ENCODE data around the gene MPZL2. TPM values are rescaled to one million over a fixed set of nuclear protein-coding genes. Genes with fewer than 3 reads are reported as not detected.

The MPZL2 gene
- total and polyA plus RNA-seq, 2 experiments from 2014 or later: 2.6 to 4.2 TPM

DNA sequence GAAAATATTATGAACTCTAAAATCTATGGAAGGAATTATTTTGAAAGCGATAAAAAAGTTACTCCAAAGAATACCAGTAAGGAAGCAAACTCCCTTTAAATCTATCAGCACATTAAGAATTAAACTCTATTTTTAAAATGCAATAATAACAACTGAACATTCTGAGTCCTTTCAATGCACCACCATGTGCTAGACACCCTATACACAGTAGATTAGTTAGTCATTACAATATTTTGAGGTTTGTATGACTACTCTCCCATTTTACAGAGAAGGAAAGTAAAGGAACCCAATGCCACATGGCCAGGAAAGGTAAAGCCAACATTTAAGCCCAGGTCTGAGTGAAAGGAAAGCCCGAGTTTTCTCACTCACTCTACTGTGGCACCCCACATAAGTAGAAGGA, 57.0 kb downstream of the MPZL2 start:
- ATAC-seq (no peak), DNase-seq (ENCODE audit: low spot score) (no peak)
- H3K9me3 Mint-ChIP-seq: no peaks in the 10 kb centered on the region
- no peaks in the 10 kb centered on the region for H3K36me3 Mint-ChIP-seq (ENCODE audit: low read depth)
- peaks cover 23% of the 10 kb centered on the region for H3K4me1 Mint-ChIP-seq
- no peak overlapping the region for H3K27ac Mint-ChIP-seq
- Histone ChIP-seq H3K4me3 (no peak overlapping the region), H3K36me3 (ENCODE audit: insufficient read depth) (no peaks in the 10 kb centered on the region), H3K4me2 (no peak overlapping the region), H3K27ac (ENCODE audit: low read depth) (no peak overlapping the region), H3K79me2 (replicated peaks; ENCODE audit: insufficient read depth) (no peaks in the 10 kb centered on the region), H3K9me2 (ENCODE audit: insufficient read depth) (peaks cover 4% of the 10 kb centered on the region; the same call in 1 of the 2 replicates), H3K27me3 (ENCODE audit: insufficient read depth) (no peaks in the 10 kb centered on the region), H4K20me1 (replicated peaks; ENCODE audit: insufficient read depth) (no peaks in the 10 kb centered on the region), H2AFZ (no peak overlapping the region), H3K4me1 (ENCODE audit: insufficient read depth) (peaks cover 20% of the 10 kb centered on the region), H3F3A (replicated peaks; ENCODE audit: low read depth) (no peaks in the 10 kb centered on the region)
- H3K4me3 Mint-ChIP-seq: no peak overlapping the region
- H3K27me3 Mint-ChIP-seq (ENCODE audit: insufficient read depth, low read depth, poor library complexity): peaks cover 13% of the 10 kb centered on the region
- TF ChIP-seq ZNF114 (CRISPR knock-in tag; IDR thresholded peaks at IDR 0.05): no peak
- no peak for TF ChIP-seq STAT1 (IDR thresholded peaks at IDR 0.05; ENCODE audit: unreplicated experiment)

DNA sequence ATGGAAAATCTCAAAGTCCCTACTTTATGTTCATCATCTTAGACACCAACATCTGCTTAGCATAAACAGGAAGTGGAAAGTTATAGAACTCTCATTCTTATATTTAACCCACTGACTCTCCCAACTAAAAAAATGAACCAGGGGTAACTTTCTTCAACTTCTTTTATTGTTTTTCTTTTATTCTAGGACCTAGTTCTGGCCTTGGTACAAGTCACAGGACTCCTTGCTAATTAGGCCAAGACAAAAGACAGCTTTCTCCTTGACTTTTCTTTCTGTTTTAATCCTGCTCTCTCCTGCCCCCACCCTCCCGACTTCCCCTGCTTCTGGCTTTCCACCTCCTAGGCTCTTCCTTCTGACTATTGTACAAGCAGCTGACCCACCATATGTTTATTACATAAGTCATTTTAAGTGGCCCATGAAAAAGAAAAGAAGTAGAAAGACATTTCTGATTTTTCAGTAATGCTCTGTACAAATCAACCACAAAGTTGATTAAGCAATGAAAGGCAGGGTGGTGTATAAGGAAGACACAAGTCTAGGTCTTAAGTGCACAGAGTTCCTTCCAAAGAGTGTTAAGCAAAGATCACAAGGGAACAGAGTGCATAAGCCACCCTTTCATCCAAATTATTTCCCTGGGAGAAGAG, 57.6 kb downstream of the MPZL2 start:
- Mint-ChIP-seq H3K9me3 (no peaks in the 10 kb centered on the region), H3K4me1 (peaks cover 17% of the 10 kb centered on the region), H3K36me3 (ENCODE audit: low read depth) (no peaks in the 10 kb centered on the region), H3K27me3 (ENCODE audit: insufficient read depth, low read depth, poor library complexity) (peaks cover 13% of the 10 kb centered on the region), H3K27ac (no peak overlapping the region), H3K4me3 (no peak overlapping the region)
- Histone ChIP-seq H3K4me2 (peak overlapping the region; percentile 12; the same call in 1 of the 2 replicates), H3K9me2 (ENCODE audit: insufficient read depth) (peaks cover 6% of the 10 kb centered on the region; the same call in 1 of the 2 replicates), H3K27ac (ENCODE audit: low read depth) (no peak overlapping the region), H3K79me2 (replicated peaks; ENCODE audit: insufficient read depth) (no peaks in the 10 kb centered on the region), H3K36me3 (ENCODE audit: insufficient read depth) (no peaks in the 10 kb centered on the region), H2AFZ (peak overlapping the region; percentile 29; the same call in 1 of the 2 replicates), H3K4me1 (ENCODE audit: insufficient read depth) (peaks cover 15% of the 10 kb centered on the region), H3F3A (replicated peaks; ENCODE audit: low read depth) (no peaks in the 10 kb centered on the region), H3K4me3 (no peak overlapping the region), H3K27me3 (ENCODE audit: insufficient read depth) (no peaks in the 10 kb centered on the region), H4K20me1 (replicated peaks; ENCODE audit: insufficient read depth) (no peaks in the 10 kb centered on the region)
- TF ChIP-seq NANOG (IDR thresholded peaks at IDR 0.05; ENCODE audit: borderline replicate concordance) (no peak), EZH2 (IDR thresholded peaks at IDR 0.05; ENCODE audit: low read depth, unreplicated experiment) (no peak)
- DNase-seq (ENCODE audit: low spot score) (no peak), ATAC-seq (no peak)

DNA sequence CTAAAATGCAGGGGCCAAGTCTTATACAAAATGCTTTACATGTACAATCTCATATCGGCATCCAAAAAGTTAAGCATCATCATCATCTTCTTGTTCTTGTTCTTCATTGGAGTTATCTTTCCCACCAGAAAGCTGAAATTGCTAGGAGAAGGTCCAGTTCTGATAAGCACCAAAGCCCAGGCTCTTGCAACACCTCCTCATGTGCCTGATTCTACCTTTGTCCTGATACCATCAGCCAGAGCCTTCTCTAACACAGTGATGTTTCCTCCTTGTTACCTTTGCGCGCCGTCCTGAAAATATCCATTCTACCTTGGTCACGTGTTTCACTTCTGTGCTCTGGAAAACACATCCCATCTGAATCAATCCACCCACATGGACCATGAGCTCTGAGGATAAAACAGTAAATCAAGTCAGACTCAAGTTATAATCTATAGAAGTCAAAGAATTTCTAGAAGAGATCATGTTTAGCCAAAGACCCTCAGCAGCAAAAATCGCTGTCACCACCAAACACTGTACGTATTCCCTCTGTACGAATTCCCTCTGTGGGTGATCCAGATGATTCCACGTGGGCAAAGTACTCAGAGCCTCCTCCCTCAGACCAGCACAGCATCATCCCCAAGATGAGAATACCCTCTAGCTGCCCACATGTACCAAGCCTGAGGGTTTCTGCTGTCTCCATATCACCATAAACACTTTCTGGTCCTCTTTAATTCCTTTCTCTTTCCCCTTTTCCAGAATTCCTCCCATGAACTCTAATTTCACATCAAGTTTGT, 58.3 kb downstream of the MPZL2 start:
- no peaks in the 10 kb centered on the region for H3K27me3 ChIP-seq (ENCODE audit: insufficient read depth)
- DNase-seq (ENCODE audit: low spot score): no peak

More for the DNA sequence above, 58.3 kb downstream of the MPZL2 start:
- H3K27ac Mint-ChIP-seq: no peak overlapping the region
- no peaks in the 10 kb centered on the region for H3K9me3 Mint-ChIP-seq
- peaks cover 10% of the 10 kb centered on the region for H3K27me3 Mint-ChIP-seq (ENCODE audit: insufficient read depth, low read depth, poor library complexity)
- H3K36me3 ChIP-seq (ENCODE audit: insufficient read depth): no peaks in the 10 kb centered on the region
- peaks cover 11% of the 10 kb centered on the region for H3K4me1 Mint-ChIP-seq
- no peak overlapping the region for H3K4me3 ChIP-seq
- no peaks in the 10 kb centered on the region for H3K79me2 ChIP-seq (replicated peaks; ENCODE audit: insufficient read depth)
- H3F3A ChIP-seq (replicated peaks; ENCODE audit: low read depth): no peaks in the 10 kb centered on the region
- no peaks in the 10 kb centered on the region for H4K20me1 ChIP-seq (replicated peaks; ENCODE audit: insufficient read depth)
- H3K9me2 ChIP-seq (ENCODE audit: insufficient read depth): peaks cover 6% of the 10 kb centered on the region; the same call in 1 of the 2 replicates
- H2AFZ ChIP-seq: peak overlapping the region; percentile 16; the same call in 1 of the 2 replicates
- no peaks in the 10 kb centered on the region for H3K36me3 Mint-ChIP-seq (ENCODE audit: low read depth)
- ATAC-seq: no peak
- TF ChIP-seq, protein P1, sequence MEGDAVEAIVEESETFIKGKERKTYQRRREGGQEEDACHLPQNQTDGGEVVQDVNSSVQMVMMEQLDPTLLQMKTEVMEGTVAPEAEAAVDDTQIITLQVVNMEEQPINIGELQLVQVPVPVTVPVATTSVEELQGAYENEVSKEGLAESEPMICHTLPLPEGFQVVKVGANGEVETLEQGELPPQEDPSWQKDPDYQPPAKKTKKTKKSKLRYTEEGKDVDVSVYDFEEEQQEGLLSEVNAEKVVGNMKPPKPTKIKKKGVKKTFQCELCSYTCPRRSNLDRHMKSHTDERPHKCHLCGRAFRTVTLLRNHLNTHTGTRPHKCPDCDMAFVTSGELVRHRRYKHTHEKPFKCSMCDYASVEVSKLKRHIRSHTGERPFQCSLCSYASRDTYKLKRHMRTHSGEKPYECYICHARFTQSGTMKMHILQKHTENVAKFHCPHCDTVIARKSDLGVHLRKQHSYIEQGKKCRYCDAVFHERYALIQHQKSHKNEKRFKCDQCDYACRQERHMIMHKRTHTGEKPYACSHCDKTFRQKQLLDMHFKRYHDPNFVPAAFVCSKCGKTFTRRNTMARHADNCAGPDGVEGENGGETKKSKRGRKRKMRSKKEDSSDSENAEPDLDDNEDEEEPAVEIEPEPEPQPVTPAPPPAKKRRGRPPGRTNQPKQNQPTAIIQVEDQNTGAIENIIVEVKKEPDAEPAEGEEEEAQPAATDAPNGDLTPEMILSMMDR (conservative IDR thresholded peaks at IDR 0.05; ENCODE audit: low read depth in 2 of 2): no peak
- peaks cover 10% of the 10 kb centered on the region for H3K4me1 ChIP-seq (ENCODE audit: insufficient read depth)
- no peak overlapping the region for H3K4me3 Mint-ChIP-seq
- H3K27ac ChIP-seq (ENCODE audit: low read depth): no peak overlapping the region
- no peak overlapping the region for H3K4me2 ChIP-seq

Small RNAs within 50 kb of the gene (small RNA-seq; reads per million reads assigned to genes)
- gene HSPE1P18 (ENCODE audit: low replicate concordance): not detected

Other genes starting within 250 kb of the MPZL2 start
- gene TMPRSS4, start 187.2 kb downstream of the MPZL2 start, total RNA-seq (2014; rRNA removed; shearing (Covaris generic)): 0.04 and 0.10 TPM in 2 replicates
- 0.35 and 0.58 TPM in 2 replicates for gene TMPRSS4, start 187.2 kb downstream of the MPZL2 start, polyA plus RNA-seq (2016; fragmentation: Nextera tagmentation; extraction: Ambion mirVana)
- not detected in 2 replicates for gene SMIM35, start 177.3 kb downstream of the MPZL2 start, total RNA-seq (2014; rRNA removed; shearing (Covaris generic))
- not detected in 2 replicates for gene SMIM35, start 177.3 kb downstream of the MPZL2 start, polyA plus RNA-seq (2016; fragmentation: Nextera tagmentation; extraction: Ambion mirVana)
- gene SCN4B, start 111.5 kb downstream of the MPZL2 start, total RNA-seq (2014; rRNA removed; shearing (Covaris generic)): 1.7 and 3.0 TPM in 2 replicates
- gene SCN4B, start 111.5 kb downstream of the MPZL2 start, polyA plus RNA-seq (2016; fragmentation: Nextera tagmentation; extraction: Ambion mirVana): 0.16 and 0.45 TPM in 2 replicates
- gene SCN2B, start 87.7 kb downstream of the MPZL2 start, total RNA-seq (2014; rRNA removed; shearing (Covaris generic)): 0.03 and 0.04 TPM in 2 replicates
- 0.09 TPM in 1 of 2 replicates, not detected in the other for gene SCN2B, start 87.7 kb downstream of the MPZL2 start, polyA plus RNA-seq (2016; fragmentation: Nextera tagmentation; extraction: Ambion mirVana)
- gene JAML, start 39.3 kb downstream of the MPZL2 start, total RNA-seq (2014; rRNA removed; shearing (Covaris generic)): 0.12 and 0.56 TPM in 2 replicates
- gene JAML, start 39.3 kb downstream of the MPZL2 start, polyA plus RNA-seq (2016; fragmentation: Nextera tagmentation; extraction: Ambion mirVana): 0.26 and 1.0 TPM in 2 replicates
- gene MPZL3, start 11.9 kb downstream of the MPZL2 start, total RNA-seq (2014; rRNA removed; shearing (Covaris generic)): 2.9 and 5.7 TPM in 2 replicates
- gene MPZL3, start 11.9 kb downstream of the MPZL2 start, polyA plus RNA-seq (2016; fragmentation: Nextera tagmentation; extraction: Ambion mirVana): 0.92 and 1.3 TPM in 2 replicates
- gene CD3E, start 40.4 kb upstream of the MPZL2 start, total RNA-seq (2014; rRNA removed; shearing (Covaris generic)): not detected in 2 replicates
- gene CD3E, start 40.4 kb upstream of the MPZL2 start, polyA plus RNA-seq (2016; fragmentation: Nextera tagmentation; extraction: Ambion mirVana): not detected in 2 replicates
- gene CD3D, start 78.4 kb upstream of the MPZL2 start, total RNA-seq (2014; rRNA removed; shearing (Covaris generic)): not detected in 2 replicates
- gene CD3D, start 78.4 kb upstream of the MPZL2 start, polyA plus RNA-seq (2016; fragmentation: Nextera tagmentation; extraction: Ambion mirVana): not detected in 2 replicates
- gene CD3G, start 80.0 kb upstream of the MPZL2 start, total RNA-seq (2014; rRNA removed; shearing (Covaris generic)): not detected in 2 replicates
- gene CD3G, start 80.0 kb upstream of the MPZL2 start, polyA plus RNA-seq (2016; fragmentation: Nextera tagmentation; extraction: Ambion mirVana): not detected in 2 replicates
- gene UBE4A, start 95.3 kb upstream of the MPZL2 start, total RNA-seq (2014; rRNA removed; shearing (Covaris generic)): 42.2 and 42.8 TPM in 2 replicates
- 9.9 and 11.8 TPM in 2 replicates for gene UBE4A, start 95.3 kb upstream of the MPZL2 start, polyA plus RNA-seq (2016; fragmentation: Nextera tagmentation; extraction: Ambion mirVana)
- gene ATP5MG, start 137.3 kb upstream of the MPZL2 start, total RNA-seq (2014; rRNA removed; shearing (Covaris generic)): 41.7 and 50.1 TPM in 2 replicates
- gene ATP5MG, start 137.3 kb upstream of the MPZL2 start, polyA plus RNA-seq (2016; fragmentation: Nextera tagmentation; extraction: Ambion mirVana): 987 and 1,075 TPM in 2 replicates
- gene KMT2A, start 172.2 kb upstream of the MPZL2 start, total RNA-seq (2014; rRNA removed; shearing (Covaris generic)): 66.6 and 72.2 TPM in 2 replicates
- gene KMT2A, start 172.2 kb upstream of the MPZL2 start, polyA plus RNA-seq (2016; fragmentation: Nextera tagmentation; extraction: Ambion mirVana): 29.0 and 34.3 TPM in 2 replicates